Measurements from ENCODE around the gene PIGN. TPM values are rescaled to one million over a fixed set of nuclear protein-coding genes. Genes with fewer than 3 reads are reported as not detected.

The PIGN gene
- total and polyA plus RNA-seq, 2 of the 8 experiments (the other 6 are each of a cell fraction or from before 2014, with no cell fraction given): 20.9 to 26.3 TPM

DNA sequence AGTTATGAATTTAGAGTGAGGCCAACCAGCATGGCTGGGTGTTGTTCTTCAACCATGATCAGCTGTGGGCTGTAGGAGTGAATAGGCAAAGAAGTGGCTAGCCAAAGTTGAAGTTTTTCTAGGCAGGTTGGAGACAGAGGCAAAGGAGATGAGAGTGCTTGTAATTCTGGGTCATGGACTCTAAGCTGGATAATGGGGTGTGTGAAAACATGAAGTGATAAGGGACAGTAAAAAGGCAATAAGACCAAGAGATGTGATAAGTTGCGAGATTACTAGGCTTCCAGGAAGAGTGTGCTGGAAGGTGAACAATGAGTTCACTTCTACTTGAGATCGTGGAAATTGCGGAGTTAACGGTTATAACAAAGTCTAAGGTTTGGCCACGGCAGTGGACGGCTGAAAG is 175.4 kb downstream of the PIGN start:
- no peak overlapping the region for H2BK15ac ChIP-seq (ENCODE audit: low read length)
- 0 out of 4 replicates have a peak, but pooled peaks cover under 1 to 4% of the 10 kb centered on the region in 2 experiments for H3K9me3 ChIP-seq (ENCODE audit: insufficient read depth in 2 of 2, low read depth in 1 of 2, low read length in 1 of 2)
- no peak for DNase-seq (ENCODE audit: low read depth in 1 of 2, low spot score in 2 of 2)
- FAIRE-seq: no peak
- H4K91ac ChIP-seq (replicated peaks; ENCODE audit: insufficient read length, low read length): no peak overlapping the region
- H3K23me2 ChIP-seq (ENCODE audit: low read depth, low read length): no peaks in the 10 kb centered on the region
- H4K5ac ChIP-seq (ENCODE audit: insufficient read length, low read depth, low read length): no peak overlapping the region
- H3K23ac ChIP-seq (ENCODE audit: insufficient read length): no peak overlapping the region
- H3K9ac ChIP-seq (replicated peaks in 1 of 4; ENCODE audit: extremely low read depth in 1 of 4, low read depth in 3 of 4, low read length in 3 of 4): no peak overlapping the region
- no peak overlapping the region for H2AK5ac ChIP-seq (ENCODE audit: low read depth, low read length)
- H3K4me1 ChIP-seq (replicated peaks in 1 of 4; ENCODE audit: control insufficient read depth in 3 of 4, insufficient read depth in 4 of 4, low read length in 3 of 4): no peaks in the 10 kb centered on the region
- H3K4ac ChIP-seq (replicated peaks; ENCODE audit: insufficient read length, low read depth, low read length): no peak overlapping the region
- H4K20me1 ChIP-seq (replicated peaks in 1 of 2; ENCODE audit: control insufficient read depth in 1 of 2, insufficient read depth in 2 of 2, low read length in 2 of 2): no peaks in the 10 kb centered on the region
- H3K4me3 ChIP-seq (ENCODE audit: extremely low read depth in 1 of 4, insufficient read depth in 2 of 4, low read depth in 3 of 4, low read length in 4 of 4): no peak overlapping the region
- no peak overlapping the region for H3K18ac ChIP-seq (ENCODE audit: extremely low read depth, low read length)
- CTCF ChIA-PET (ENCODE audit: partially characterized antibody): interaction anchor here (1.0 kb wide), 1 partner anchor 18 kb away, joined by 3 read pairs; no protein-coding TSS in a partner anchor
- no peak overlapping the region for H3K4me2 ChIP-seq (ENCODE audit: insufficient read depth in 1 of 2, low read depth in 2 of 2, low read length in 2 of 2)
- no peak overlapping the region for H3K14ac ChIP-seq (ENCODE audit: insufficient read length)
- no peaks in the 10 kb centered on the region for H3K79me1 ChIP-seq (ENCODE audit: low read depth, low read length)
- POLR2A ChIA-PET (ENCODE audit: partially characterized antibody): interaction anchor here (1.8 kb wide), 1 partner anchor 63 kb away, joined by 3 read pairs; no protein-coding TSS in a partner anchor
- WGBS, 2 experiments (ENCODE audit: extremely low coverage in 1 of 2, insufficient coverage in 1 of 2, insufficient read length in 1 of 2, insufficient replicate concordance in 2 of 2, low coverage in 1 of 2, low lambda C conversion rate in 2 of 2, missing lambda C conversion rate in 1 of 2): 92% methylated on average over 6 of the region's 6 CpGs; no CpG with 5 or more reads in 1 of the 2 experiments
- no peak overlapping the region for H2BK5ac ChIP-seq (ENCODE audit: low read depth, low read length)
- H2BK12ac ChIP-seq (ENCODE audit: low read depth, low read length): no peak overlapping the region
- H3K79me2 ChIP-seq (ENCODE audit: control insufficient read depth in 1 of 2, insufficient read depth in 2 of 2, low read length in 2 of 2): no peaks in the 10 kb centered on the region
- no peak overlapping the region for H4K8ac ChIP-seq (ENCODE audit: extremely low read depth, insufficient read depth, low read length)
- H3K27ac ChIP-seq (ENCODE audit: low read depth, low read length): no peak overlapping the region
- no peaks in the 10 kb centered on the region; a peak in 1 of 8 replicates for H3K36me3 ChIP-seq (ENCODE audit: control insufficient read depth in 2 of 4, insufficient read depth in 4 of 4, low read length in 3 of 4)
- H3K27me3 ChIP-seq (replicated peaks in 1 of 4; ENCODE audit: control insufficient read depth in 3 of 4, extremely low read depth in 1 of 4, insufficient read depth in 3 of 4, low read length in 3 of 4): no peaks in the 10 kb centered on the region
- no peak overlapping the region for H2BK120ac ChIP-seq (replicated peaks; ENCODE audit: low read depth, low read length)
- no peak overlapping the region for H2BK20ac ChIP-seq (ENCODE audit: low read length)
- no peak overlapping the region for H3K56ac ChIP-seq (replicated peaks; ENCODE audit: insufficient read length, low read depth, low read length)
- no peak overlapping the region for H2AFZ ChIP-seq (ENCODE audit: low read length)
- TF ChIP-seq ASH2L (IDR thresholded peaks at IDR 0.05; ENCODE audit: low read length) (no peak), YY1 (IDR thresholded peaks at IDR 0.05; ENCODE audit: low read depth, low read length) (no peak), POU5F1 (IDR thresholded peaks at IDR 0.05; ENCODE audit: low read depth, low read length) (no peak), BACH1 (IDR thresholded peaks at IDR 0.05; ENCODE audit: low read length) (no peak), SIX5 (IDR thresholded peaks at IDR 0.05; ENCODE audit: low read depth, low read length) (no peak), KDM4A (IDR thresholded peaks at IDR 0.05; ENCODE audit: low read depth, low read length, severe bottlenecking) (no peak), CBX5 (IDR thresholded peaks at IDR 0.05; ENCODE audit: low read depth, low read length) (no peak), EP300 (IDR thresholded peaks at IDR 0.05; ENCODE audit: borderline replicate concordance in 1 of 2, low read depth in 2 of 2, low read length in 2 of 2) (no peak), SRF (IDR thresholded peaks at IDR 0.05; ENCODE audit: low read depth, low read length) (no peak), NANOG (IDR thresholded peaks at IDR 0.05; ENCODE audit: insufficient read depth, low read depth, low read length, poor library complexity, severe bottlenecking) (no peak), PHF8 (conservative IDR thresholded peaks at IDR 0.05; ENCODE audit: low read depth, low read length) (no peak)
- TF ChIP-seq, protein P1, sequence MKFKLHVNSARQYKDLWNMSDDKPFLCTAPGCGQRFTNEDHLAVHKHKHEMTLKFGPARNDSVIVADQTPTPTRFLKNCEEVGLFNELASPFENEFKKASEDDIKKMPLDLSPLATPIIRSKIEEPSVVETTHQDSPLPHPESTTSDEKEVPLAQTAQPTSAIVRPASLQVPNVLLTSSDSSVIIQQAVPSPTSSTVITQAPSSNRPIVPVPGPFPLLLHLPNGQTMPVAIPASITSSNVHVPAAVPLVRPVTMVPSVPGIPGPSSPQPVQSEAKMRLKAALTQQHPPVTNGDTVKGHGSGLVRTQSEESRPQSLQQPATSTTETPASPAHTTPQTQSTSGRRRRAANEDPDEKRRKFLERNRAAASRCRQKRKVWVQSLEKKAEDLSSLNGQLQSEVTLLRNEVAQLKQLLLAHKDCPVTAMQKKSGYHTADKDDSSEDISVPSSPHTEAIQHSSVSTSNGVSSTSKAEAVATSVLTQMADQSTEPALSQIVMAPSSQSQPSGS (IDR thresholded peaks at IDR 0.05; ENCODE audit: low read length): no peak

Data from H1 (cell line).